Liver (tissue), 9 donors: ENCODE data around the gene PEAK1. TPM values are rescaled to one million over a fixed set of nuclear protein-coding genes. Genes with fewer than 3 reads are reported as not detected.

Experiments used
- DNase-seq: peaks from one replicate; pipeline ENCODE4 v3.0.0-alpha.2; 2017; ENCODE audit warnings: low spot score
- H3K27ac ChIP-seq, 2 donors: one replicate each; pipeline ENCODE4 v1.7.0; 2013; ENCODE audit warnings: inconsistent platforms in 2 of 2, low read length in 2 of 2, control low read depth in 1 of 2, low read depth in 1 of 2, mild to moderate bottlenecking in 1 of 2
- H3K27me3 ChIP-seq, 4 donors: one replicate each; pipeline versions ENCODE4 v1.6.1 to v1.7.0; 2013; ENCODE audit warnings: low read length in 3 of 4, inconsistent platforms in 1 of 4, mild to moderate bottlenecking in 1 of 4, moderate library complexity in 1 of 4; ENCODE audit not compliant: control insufficient read depth in 4 of 4, insufficient read depth in 4 of 4
- H3K36me3 ChIP-seq, 4 donors: one replicate each; pipeline versions ENCODE4 v1.6.1 to v1.7.0; 2013; ENCODE audit warnings: low read length in 3 of 4, mild to moderate bottlenecking in 3 of 4, low read depth in 1 of 4, moderate library complexity in 1 of 4; ENCODE audit not compliant: control insufficient read depth in 4 of 4, insufficient read depth in 3 of 4
- H3K4me1 ChIP-seq, 4 donors: one replicate each; pipeline versions ENCODE4 v1.6.1 to v1.7.0; 2013; ENCODE audit warnings: low read length in 3 of 4, mild to moderate bottlenecking in 3 of 4, moderate library complexity in 1 of 4; ENCODE audit not compliant: control insufficient read depth in 4 of 4, insufficient read depth in 4 of 4
- H3K4me3 ChIP-seq, 3 donors: one replicate each; pipeline versions ENCODE4 v1.6.1 to v1.7.0; 2013; ENCODE audit warnings: low read length in 3 of 3, control low read depth in 1 of 3, low read depth in 1 of 3, mild to moderate bottlenecking in 1 of 3
- H3K9ac ChIP-seq, 2 donors: one replicate each; pipeline ENCODE4 v1.7.0; 2013; ENCODE audit warnings: low read length in 2 of 2, mild to moderate bottlenecking in 2 of 2, moderate library complexity in 2 of 2, control low read depth in 1 of 2, low read depth in 1 of 2
- H3K9me3 ChIP-seq, 4 donors: one replicate each; pipeline versions ENCODE4 v1.6.1 to v1.7.0; 2013; ENCODE audit warnings: low read length in 3 of 4; ENCODE audit not compliant: control insufficient read depth in 4 of 4
- CTCF ChIP-seq: fragments of 150-350 bp; IDR thresholded peaks from 2 replicates; pipeline ENCODE4 v1.5.1; 2017; ENCODE audit warnings: improper control_type of control experiment, low read depth, low read length; ENCODE audit not compliant: missing input control
- FOXA1 ChIP-seq: IDR thresholded peaks from 2 replicates; pipeline ENCODE4 v1.6.1; 2016; ENCODE audit warnings: antibody characterized with exemption
- FOXA2 ChIP-seq: IDR thresholded peaks from 2 replicates; pipeline ENCODE4 v1.6.1; 2016; ENCODE audit warnings: antibody characterized with exemption
- GABPA ChIP-seq, 2 donors: IDR thresholded peaks in 1 of 2; conservative IDR thresholded peaks in 1 of 2; 2 replicates each; pipeline ENCODE4 v1.6.1; 2016; ENCODE audit warnings: antibody characterized with exemption in 2 of 2, mild to moderate bottlenecking in 1 of 2, moderate library complexity in 1 of 2
- NR2F2 ChIP-seq: IDR thresholded peaks from 2 replicates; pipeline ENCODE4 v1.6.1; 2016; ENCODE audit warnings: antibody characterized with exemption
- RAD21 ChIP-seq, 2 donors: IDR thresholded peaks; 2 replicates each; pipeline ENCODE4 v1.6.1; 2016; ENCODE audit warnings: antibody characterized with exemption in 2 of 2, mild to moderate bottlenecking in 2 of 2
- TAF1 ChIP-seq: conservative IDR thresholded peaks from 2 replicates; pipeline ENCODE4 v1.6.1; 2016; ENCODE audit warnings: antibody characterized with exemption, mild to moderate bottlenecking
- YY1 ChIP-seq: IDR thresholded peaks from 2 replicates; pipeline ENCODE4 v1.6.1; 2016; ENCODE audit warnings: antibody characterized with exemption, mild to moderate bottlenecking
- WGBS: extraction: QIAGEN DNeasy Blood & Tissue Kit; methylation state at CpG from one replicate; pipeline ENCODE4 v1.1.7; 2013; 5-methylcytosine and 5-hydroxymethylcytosine counted together
- polyA plus RNA-seq, 2 donors: library from polyadenylated mRNA; stranded (reverse) in 1 of 2; unstranded in 1 of 2; fragments of 200-250 nt in 1 of 2; fragments of >200 nt in 1 of 2; fragmentation: Nextera tagmentation in 1 of 2; extraction: Ambion mirVana in 1 of 2; gene quantifications; one replicate each; pipeline versions ENCODE4 v1.2.1 to v1.2.3, GENCODE V29; 2013 to 2015
- total RNA-seq, 2 donors: library from RNA; depleted of rRNA; stranded (reverse); fragments of >200 nt; gene quantifications; one replicate each; pipeline ENCODE4 v1.2.3, GENCODE V29; 2014
- donor health status: healthy.
- donor health status: healthy.
- donor health status: healthy.
- donor health status: healthy.
- donor health status: healthy.

Gene PEAK1
- total and polyA plus RNA-seq, 4 donors: 1.8 to 14.9 (median 5.8) TPM

DNA sequence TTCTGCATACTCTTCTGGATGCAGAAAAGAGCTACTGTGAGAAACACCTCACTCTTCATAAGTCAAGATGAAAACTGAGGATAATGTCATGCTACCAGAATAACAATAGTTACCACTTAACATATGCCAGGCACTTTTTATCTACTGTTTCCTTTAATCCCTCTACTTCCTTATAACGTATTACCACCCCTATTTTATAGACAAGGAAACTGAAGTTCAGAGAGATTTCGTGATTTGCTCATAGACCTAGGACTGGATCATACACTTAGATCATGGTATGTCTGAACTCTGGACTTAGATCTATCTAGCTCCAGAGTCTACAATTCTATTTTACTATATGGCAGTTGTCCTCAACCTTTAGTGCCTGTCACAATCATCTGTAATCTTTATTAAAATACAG, 193.3 kb downstream of the PEAK1 start:
- no peaks in the 10 kb centered on the region for H3K9me3 ChIP-seq
- no peak for DNase-seq
- H3K36me3 ChIP-seq: no peaks in the 10 kb centered on the region
- no peak overlapping the region for H3K9ac ChIP-seq
- H3K27ac ChIP-seq: no peak overlapping the region
- H3K4me1 ChIP-seq: peaks cover 0 to 1% (median 0%) of the 10 kb centered on the region in 4 donors
- no peak for TF ChIP-seq TAF1
- no peak for TF ChIP-seq YY1
- H3K4me3 ChIP-seq: no peak overlapping the region
- H3K27me3 ChIP-seq: no peaks in the 10 kb centered on the region
- WGBS: 78% methylated on average over 2 of the region's 2 CpGs

DNA sequence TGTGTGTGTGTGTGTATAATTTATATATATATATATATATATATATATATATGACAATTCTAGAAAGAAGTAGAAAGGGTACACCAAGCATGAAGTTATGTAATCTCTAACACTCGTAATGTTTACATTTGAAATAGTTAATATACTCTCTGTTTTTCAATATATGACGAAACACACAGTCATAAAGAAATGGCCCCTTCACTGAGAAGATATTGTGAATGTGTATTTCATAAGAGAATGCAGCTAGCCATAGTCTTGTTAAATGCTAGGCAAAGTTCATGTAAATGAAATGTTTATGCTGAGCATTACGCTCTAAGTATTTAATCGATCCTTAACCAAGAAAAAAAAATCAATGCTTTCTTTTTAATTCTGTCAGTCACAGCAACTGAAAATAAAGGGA, 194.3 kb downstream of the PEAK1 start:
- TF ChIP-seq FOXA1: no peak
- TF ChIP-seq FOXA2: no peak
- no peak for TF ChIP-seq TAF1
- no peak for TF ChIP-seq CTCF
- no peak for TF ChIP-seq NR2F2
- Histone ChIP-seq H3K36me3 (no peaks in the 10 kb centered on the region), H3K27ac (no peak overlapping the region), H3K9me3 (no peaks in the 10 kb centered on the region), H3K4me3 (no peak overlapping the region), H3K4me1 (peaks cover 0 to 1% (median 0%) of the 10 kb centered on the region in 4 donors), H3K27me3 (no peaks in the 10 kb centered on the region), H3K9ac (no peak overlapping the region)
- WGBS: 89% methylated on average over 4 of the region's 4 CpGs
- DNase-seq: no peak

- no peak for TF ChIP-seq GABPA (IDR thresholded peaks at IDR 0.05 in 1 of 2, conservative IDR thresholded peaks at IDR 0.05 in 1 of 2)
- H3K9me3 ChIP-seq: no peaks in the 10 kb centered on the region
- H3K4me1 ChIP-seq: peaks cover 0 to 1% (median 0%) of the 10 kb centered on the region in 4 donors
- no peak overlapping the region for H3K9ac ChIP-seq
- no peak for DNase-seq
- no peaks in the 10 kb centered on the region for H3K36me3 ChIP-seq
- H3K4me3 ChIP-seq: no peak overlapping the region
- 89% methylated on average over 2 of the region's 2 CpGs for WGBS
- no peaks in the 10 kb centered on the region for H3K27me3 ChIP-seq
- no peak overlapping the region for H3K27ac ChIP-seq
These were observed 194.8 kb downstream of the PEAK1 start for GRCh38 chr15:77225088-77225487.

GRCh38 chr15:77224352-77224751, 195.6 kb downstream of the PEAK1 start:
- peaks cover 0 to 1% (median 0%) of the 10 kb centered on the region in 4 donors for H3K4me1 ChIP-seq
- H3K27me3 ChIP-seq: no peaks in the 10 kb centered on the region
- no peaks in the 10 kb centered on the region for H3K36me3 ChIP-seq
- H3K4me3 ChIP-seq: no peak overlapping the region
- H3K9ac ChIP-seq: no peak overlapping the region
- DNase-seq: no peak
- H3K27ac ChIP-seq: no peak overlapping the region
- WGBS: 77% methylated on average over 1 of the region's 1 CpG
- TF ChIP-seq NR2F2 (peak; percentile 44), YY1 (no peak), RAD21 (IDR thresholded peaks at IDR 0.05) (peak in 1 of 2 donors; percentile 6)
- H3K9me3 ChIP-seq: no peaks in the 10 kb centered on the region
